Neural cell (in vitro differentiated cells): ENCODE results near the gene PPM1G. TPM values are rescaled to one million over a fixed set of nuclear protein-coding genes. Genes with fewer than 3 reads are reported as not detected.

ENCODE experiments used
- H2AFZ ChIP-seq: fragments of 200-600, 300-800 bp; sonication (generic), shearing (Covaris generic); 2 replicates; pipeline ENCODE4 v1.6.0; 2014; ENCODE audit warnings: low read depth, mild to moderate bottlenecking, antibody characterized with exemption, low read length, moderate library complexity
- H3F3A ChIP-seq: fragments of 200-600 bp; shearing (Covaris generic); 2 replicates; pipeline ENCODE4 v1.6.1; 2016; ENCODE audit warnings: mild to moderate bottlenecking, moderate library complexity, mixed read lengths, antibody characterized with exemption, low read length; ENCODE audit not compliant: insufficient read depth, poor library complexity, severe bottlenecking
- H3K27ac ChIP-seq: fragments of 200-600, 300-800 bp; sonication (generic), shearing (Covaris generic); 2 replicates; pipeline ENCODE4 v1.5.1; 2014; ENCODE audit warnings: mild to moderate bottlenecking, low read length, moderate library complexity
- H3K27me3 ChIP-seq: fragments of 300-800, 200-600 bp; sonication (generic), shearing (Covaris generic); 2 replicates; pipeline ENCODE4 v1.6.0; 2014; ENCODE audit warnings: mild to moderate bottlenecking, low read depth, low read length, moderate library complexity; ENCODE audit not compliant: insufficient read depth
- H3K36me3 ChIP-seq: fragments of 300-800, 200-600 bp; sonication (generic), shearing (Covaris generic); 2 replicates; pipeline ENCODE4 v1.5.1; 2014; ENCODE audit warnings: mild to moderate bottlenecking, antibody characterized with exemption, low read length, moderate library complexity; ENCODE audit not compliant: insufficient read depth
- H3K4me2 ChIP-seq: fragments of 300-800, 200-600 bp; sonication (generic), shearing (Covaris generic); 2 replicates; pipeline ENCODE4 v1.6.0; 2014; ENCODE audit warnings: mild to moderate bottlenecking, low read length
- H3K4me3 ChIP-seq: fragments of 300-800, 200-600 bp; sonication (generic), shearing (Covaris generic); 2 replicates; pipeline ENCODE4 v1.5.1; 2014; ENCODE audit warnings: mild to moderate bottlenecking, low read length, moderate library complexity
- H3K79me2 ChIP-seq: fragments of 200-600 bp; shearing (Covaris generic); replicated peaks from 2 replicates; pipeline ENCODE4 v1.6.0; 2014; ENCODE audit warnings: mild to moderate bottlenecking, low read length, moderate library complexity; ENCODE audit not compliant: insufficient read depth
- H3K9ac ChIP-seq: fragments of 300-800, 200-600 bp; sonication (generic), shearing (Covaris generic); 2 replicates; pipeline ENCODE4 v1.6.1; 2016; ENCODE audit warnings: mild to moderate bottlenecking, low read length, mixed read lengths
- H3K9me2 ChIP-seq: fragments of 200-600 bp; shearing (Covaris generic); 2 replicates; pipeline ENCODE4 v1.6.1; 2016; ENCODE audit warnings: mild to moderate bottlenecking, low read length, mixed read lengths; ENCODE audit not compliant: insufficient read depth
- H3K9me3 ChIP-seq: fragments of 200-600, 300-800 bp; sonication (generic), shearing (Covaris generic); 2 replicates; pipeline ENCODE4 v1.6.1; 2016; ENCODE audit warnings: mild to moderate bottlenecking, mixed run types, low read length, moderate library complexity, mixed read lengths
- H4K20me1 ChIP-seq: fragments of 200-600 bp; shearing (Covaris generic); 2 replicates; pipeline ENCODE4 v1.6.1; 2016; ENCODE audit warnings: mild to moderate bottlenecking, mixed run types; ENCODE audit not compliant: insufficient read depth
- EP300 ChIP-seq: fragments of 450-650 bp; conservative IDR thresholded peaks from 2 replicates; pipeline ENCODE4 v1.6.1; 2014; ENCODE audit warnings: antibody characterized with exemption, mild to moderate bottlenecking, moderate library complexity; ENCODE audit not compliant: poor library complexity, severe bottlenecking
- EZH2 ChIP-seq: fragments of 200-600, 300-800 bp; shearing (Covaris generic), sonication (generic); IDR thresholded peaks from 2 replicates; pipeline ENCODE4 v1.6.1; 2014; ENCODE audit warnings: antibody characterized with exemption, low read length, borderline replicate concordance, mild to moderate bottlenecking; ENCODE audit not compliant: insufficient read depth, poor library complexity, severe bottlenecking
- MXI1 ChIP-seq: fragments of 450-650 bp; conservative IDR thresholded peaks from 2 replicates; pipeline ENCODE4 v1.6.1; 2014; ENCODE audit warnings: antibody characterized with exemption, mild to moderate bottlenecking; ENCODE audit not compliant: poor library complexity, severe bottlenecking
- POLR2AphosphoS5 ChIP-seq: IDR thresholded peaks from 2 replicates; pipeline ENCODE4 v1.6.1; 2012
- RAD21 ChIP-seq: fragments of 450-650 bp; conservative IDR thresholded peaks from 2 replicates; pipeline ENCODE4 v1.6.1; 2014; ENCODE audit warnings: antibody characterized with exemption, mild to moderate bottlenecking, moderate library complexity
- SMC3 ChIP-seq: fragments of 450-650 bp; conservative IDR thresholded peaks from 2 replicates; pipeline ENCODE4 v1.6.1; 2014; ENCODE audit warnings: antibody characterized with exemption, mild to moderate bottlenecking, moderate library complexity; ENCODE audit not compliant: poor library complexity
- TAF1 ChIP-seq: IDR thresholded peaks from 2 replicates; pipeline ENCODE4 v1.6.1; 2012; ENCODE audit warnings: low read depth
- polyA plus RNA-seq: library from polyadenylated mRNA; depleted of rRNA; stranded (reverse); fragments of >200 nt; gene quantifications from 2 replicates; pipeline ENCODE4 v1.2.3, GENCODE V29; 2014
- TF ChIP-seq, protein P1 (sequence below): IDR thresholded peaks from 2 replicates; pipeline ENCODE4 v1.6.1; 2012; ENCODE audit warnings: borderline replicate concordance
- TF ChIP-seq, protein P2 (sequence below): fragments of 450-650 bp; IDR thresholded peaks from 2 replicates; pipeline ENCODE4 v1.5.1; 2014; ENCODE audit warnings: antibody characterized with exemption, mild to moderate bottlenecking, moderate library complexity; ENCODE audit not compliant: poor library complexity, severe bottlenecking

PPM1G gene
- polyA plus RNA-seq, 1 donor from 2014 or later, result 107 TPM

DNA sequence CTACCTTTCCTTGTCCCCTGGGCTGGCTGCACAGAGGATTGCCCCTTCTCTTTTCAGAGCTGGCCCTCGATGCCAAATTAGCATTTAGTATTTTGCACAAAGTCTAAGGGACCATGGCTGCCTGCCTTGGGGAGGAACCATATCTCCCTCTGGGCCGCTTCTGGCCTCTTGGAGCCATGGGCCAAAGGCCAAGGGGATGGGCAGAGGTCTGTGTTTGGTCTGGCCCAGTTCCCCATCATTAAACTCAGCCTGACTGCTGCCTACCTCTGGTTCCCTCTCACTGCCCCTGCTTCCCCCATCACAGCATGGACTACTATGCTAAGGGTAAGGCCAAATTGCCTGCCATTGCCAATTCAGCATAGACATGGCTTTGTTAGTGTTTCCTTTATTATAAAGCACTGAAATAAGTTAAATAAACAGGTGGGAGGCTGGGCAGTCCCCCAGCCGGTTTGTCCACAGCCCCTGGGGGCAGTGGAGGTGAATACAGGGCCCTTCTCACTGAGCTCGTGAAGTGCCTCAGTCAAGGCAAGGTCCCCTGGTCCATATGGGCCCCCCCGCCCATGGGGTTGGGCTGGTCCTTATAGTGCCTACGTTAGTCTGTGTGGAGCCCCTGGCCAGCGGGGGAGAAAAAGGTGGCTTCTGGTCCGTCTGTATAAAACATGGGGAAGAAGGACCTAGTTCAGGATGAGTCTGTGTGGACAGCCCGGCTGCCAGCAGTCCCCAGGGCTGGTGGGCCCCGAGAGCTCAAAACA, 32.3 kb downstream of the PPM1G start:
- TF ChIP-seq MXI1 (no peak), POLR2AphosphoS5 (no peak), SMC3 (no peak), RAD21 (no peak), TAF1 (no peak), EP300 (no peak), EZH2 (no peak)
- TF ChIP-seq, protein P1, sequence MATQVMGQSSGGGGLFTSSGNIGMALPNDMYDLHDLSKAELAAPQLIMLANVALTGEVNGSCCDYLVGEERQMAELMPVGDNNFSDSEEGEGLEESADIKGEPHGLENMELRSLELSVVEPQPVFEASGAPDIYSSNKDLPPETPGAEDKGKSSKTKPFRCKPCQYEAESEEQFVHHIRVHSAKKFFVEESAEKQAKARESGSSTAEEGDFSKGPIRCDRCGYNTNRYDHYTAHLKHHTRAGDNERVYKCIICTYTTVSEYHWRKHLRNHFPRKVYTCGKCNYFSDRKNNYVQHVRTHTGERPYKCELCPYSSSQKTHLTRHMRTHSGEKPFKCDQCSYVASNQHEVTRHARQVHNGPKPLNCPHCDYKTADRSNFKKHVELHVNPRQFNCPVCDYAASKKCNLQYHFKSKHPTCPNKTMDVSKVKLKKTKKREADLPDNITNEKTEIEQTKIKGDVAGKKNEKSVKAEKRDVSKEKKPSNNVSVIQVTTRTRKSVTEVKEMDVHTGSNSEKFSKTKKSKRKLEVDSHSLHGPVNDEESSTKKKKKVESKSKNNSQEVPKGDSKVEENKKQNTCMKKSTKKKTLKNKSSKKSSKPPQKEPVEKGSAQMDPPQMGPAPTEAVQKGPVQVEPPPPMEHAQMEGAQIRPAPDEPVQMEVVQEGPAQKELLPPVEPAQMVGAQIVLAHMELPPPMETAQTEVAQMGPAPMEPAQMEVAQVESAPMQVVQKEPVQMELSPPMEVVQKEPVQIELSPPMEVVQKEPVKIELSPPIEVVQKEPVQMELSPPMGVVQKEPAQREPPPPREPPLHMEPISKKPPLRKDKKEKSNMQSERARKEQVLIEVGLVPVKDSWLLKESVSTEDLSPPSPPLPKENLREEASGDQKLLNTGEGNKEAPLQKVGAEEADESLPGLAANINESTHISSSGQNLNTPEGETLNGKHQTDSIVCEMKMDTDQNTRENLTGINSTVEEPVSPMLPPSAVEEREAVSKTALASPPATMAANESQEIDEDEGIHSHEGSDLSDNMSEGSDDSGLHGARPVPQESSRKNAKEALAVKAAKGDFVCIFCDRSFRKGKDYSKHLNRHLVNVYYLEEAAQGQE, result no peak
- Histone ChIP-seq H2AFZ (no peak overlapping the region), H3K4me2 (no peak overlapping the region), H3K9me3 (no peaks in the 10 kb centered on the region), H3K9ac (no peak overlapping the region), H3K27me3 (no peaks in the 10 kb centered on the region), H4K20me1 (no peaks in the 10 kb centered on the region), H3F3A (no peaks in the 10 kb centered on the region), H3K4me3 (no peak overlapping the region), H3K27ac (no peak overlapping the region), H3K36me3 (no peaks in the 10 kb centered on the region), H3K9me2 (no peaks in the 10 kb centered on the region), H3K79me2 (peaks cover 12% of the 10 kb centered on the region)

DNA sequence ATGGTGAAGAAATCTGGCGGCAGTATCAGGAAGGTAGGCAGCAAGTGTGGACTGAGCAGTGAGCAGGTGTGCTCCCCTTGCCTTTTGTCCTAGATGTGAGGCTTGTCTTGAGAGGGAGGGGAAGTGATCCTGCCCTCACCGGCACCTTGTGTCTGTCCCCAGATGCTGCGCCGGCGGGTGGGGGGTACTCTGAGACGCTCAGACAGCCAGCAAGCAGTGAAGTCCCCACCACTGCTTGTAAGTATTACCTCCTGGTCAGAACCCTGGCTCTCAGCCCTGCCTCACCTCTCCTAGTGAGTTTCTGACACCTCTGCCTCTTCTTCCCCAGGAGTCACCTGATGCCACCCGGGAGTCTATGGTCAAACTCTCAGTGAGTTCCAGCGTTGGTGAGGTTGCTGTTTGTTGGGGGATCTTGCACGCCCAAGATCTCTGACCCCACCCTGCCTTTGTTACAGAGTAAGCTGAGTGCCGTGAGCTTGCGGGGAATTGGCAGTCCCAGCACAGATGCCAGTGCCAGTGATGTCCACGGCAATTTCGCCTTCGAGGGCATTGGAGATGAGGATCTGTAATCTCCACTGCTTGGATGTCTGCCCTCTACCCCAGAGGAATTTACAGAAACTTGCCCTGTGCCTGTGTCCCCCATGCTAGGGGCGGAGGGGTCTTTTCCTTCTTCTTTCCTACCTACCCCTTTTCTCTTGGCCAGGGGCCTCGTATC, 33.1 kb downstream of the PPM1G start:
- Histone ChIP-seq H4K20me1 (no peaks in the 10 kb centered on the region), H3K27me3 (no peaks in the 10 kb centered on the region), H3K4me3 (no peak overlapping the region), H3K9me2 (no peaks in the 10 kb centered on the region), H3K9me3 (no peaks in the 10 kb centered on the region), H3K4me2 (no peak overlapping the region), H3K9ac (no peak overlapping the region), H3K27ac (no peak overlapping the region), H3K79me2 (peaks cover 16% of the 10 kb centered on the region), H3F3A (no peaks in the 10 kb centered on the region), H3K36me3 (no peaks in the 10 kb centered on the region), H2AFZ (no peak overlapping the region)
- TF ChIP-seq, protein P1, result no peak
- TF ChIP-seq MXI1 (no peak), TAF1 (no peak), RAD21 (no peak), EZH2 (no peak), EP300 (no peak), POLR2AphosphoS5 (no peak), SMC3 (no peak)
- TF ChIP-seq, protein P2, sequence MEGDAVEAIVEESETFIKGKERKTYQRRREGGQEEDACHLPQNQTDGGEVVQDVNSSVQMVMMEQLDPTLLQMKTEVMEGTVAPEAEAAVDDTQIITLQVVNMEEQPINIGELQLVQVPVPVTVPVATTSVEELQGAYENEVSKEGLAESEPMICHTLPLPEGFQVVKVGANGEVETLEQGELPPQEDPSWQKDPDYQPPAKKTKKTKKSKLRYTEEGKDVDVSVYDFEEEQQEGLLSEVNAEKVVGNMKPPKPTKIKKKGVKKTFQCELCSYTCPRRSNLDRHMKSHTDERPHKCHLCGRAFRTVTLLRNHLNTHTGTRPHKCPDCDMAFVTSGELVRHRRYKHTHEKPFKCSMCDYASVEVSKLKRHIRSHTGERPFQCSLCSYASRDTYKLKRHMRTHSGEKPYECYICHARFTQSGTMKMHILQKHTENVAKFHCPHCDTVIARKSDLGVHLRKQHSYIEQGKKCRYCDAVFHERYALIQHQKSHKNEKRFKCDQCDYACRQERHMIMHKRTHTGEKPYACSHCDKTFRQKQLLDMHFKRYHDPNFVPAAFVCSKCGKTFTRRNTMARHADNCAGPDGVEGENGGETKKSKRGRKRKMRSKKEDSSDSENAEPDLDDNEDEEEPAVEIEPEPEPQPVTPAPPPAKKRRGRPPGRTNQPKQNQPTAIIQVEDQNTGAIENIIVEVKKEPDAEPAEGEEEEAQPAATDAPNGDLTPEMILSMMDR, result no peak
